GM12875 (cell line): ENCODE measurements around the gene SRPK1.

Experiments used
- H3K4me3 ChIP-seq: one replicate; pipeline ENCODE4 v1.5.1; 2011; ENCODE audit warnings: low read depth, low read length, control low read depth
- TF ChIP-seq, protein P1 (sequence below): IDR thresholded peaks from 2 replicates; pipeline ENCODE4 v1.5.1; 2011; ENCODE audit warnings: low read depth, mild to moderate bottlenecking, control low read depth, inconsistent platforms, low read length, moderate library complexity, borderline replicate concordance; ENCODE audit not compliant: insufficient read depth

SRPK1 gene

DNA sequence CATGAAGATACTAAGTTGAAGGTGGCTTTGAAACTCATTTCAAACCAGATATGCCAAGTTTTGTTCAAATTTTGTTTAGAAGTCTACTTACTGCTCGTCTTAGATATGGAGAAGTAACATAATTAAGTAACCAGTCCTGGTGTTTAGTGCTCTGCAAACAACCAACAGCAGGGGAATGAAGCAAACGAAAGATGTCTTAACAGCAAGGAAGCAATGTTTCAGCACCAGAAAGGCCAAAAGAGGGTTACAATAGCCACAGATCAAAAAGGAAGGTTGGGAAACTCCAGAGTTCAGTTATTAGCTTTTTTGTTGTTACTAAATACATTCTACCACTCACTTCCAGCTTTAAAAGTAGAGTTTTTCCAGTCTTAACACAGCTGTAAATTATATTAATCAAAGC, 70.7 kb downstream of the SRPK1 start:
- TF ChIP-seq, protein P1, sequence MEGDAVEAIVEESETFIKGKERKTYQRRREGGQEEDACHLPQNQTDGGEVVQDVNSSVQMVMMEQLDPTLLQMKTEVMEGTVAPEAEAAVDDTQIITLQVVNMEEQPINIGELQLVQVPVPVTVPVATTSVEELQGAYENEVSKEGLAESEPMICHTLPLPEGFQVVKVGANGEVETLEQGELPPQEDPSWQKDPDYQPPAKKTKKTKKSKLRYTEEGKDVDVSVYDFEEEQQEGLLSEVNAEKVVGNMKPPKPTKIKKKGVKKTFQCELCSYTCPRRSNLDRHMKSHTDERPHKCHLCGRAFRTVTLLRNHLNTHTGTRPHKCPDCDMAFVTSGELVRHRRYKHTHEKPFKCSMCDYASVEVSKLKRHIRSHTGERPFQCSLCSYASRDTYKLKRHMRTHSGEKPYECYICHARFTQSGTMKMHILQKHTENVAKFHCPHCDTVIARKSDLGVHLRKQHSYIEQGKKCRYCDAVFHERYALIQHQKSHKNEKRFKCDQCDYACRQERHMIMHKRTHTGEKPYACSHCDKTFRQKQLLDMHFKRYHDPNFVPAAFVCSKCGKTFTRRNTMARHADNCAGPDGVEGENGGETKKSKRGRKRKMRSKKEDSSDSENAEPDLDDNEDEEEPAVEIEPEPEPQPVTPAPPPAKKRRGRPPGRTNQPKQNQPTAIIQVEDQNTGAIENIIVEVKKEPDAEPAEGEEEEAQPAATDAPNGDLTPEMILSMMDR = no peak
- no peak overlapping the region for H3K4me3 ChIP-seq

DNA sequence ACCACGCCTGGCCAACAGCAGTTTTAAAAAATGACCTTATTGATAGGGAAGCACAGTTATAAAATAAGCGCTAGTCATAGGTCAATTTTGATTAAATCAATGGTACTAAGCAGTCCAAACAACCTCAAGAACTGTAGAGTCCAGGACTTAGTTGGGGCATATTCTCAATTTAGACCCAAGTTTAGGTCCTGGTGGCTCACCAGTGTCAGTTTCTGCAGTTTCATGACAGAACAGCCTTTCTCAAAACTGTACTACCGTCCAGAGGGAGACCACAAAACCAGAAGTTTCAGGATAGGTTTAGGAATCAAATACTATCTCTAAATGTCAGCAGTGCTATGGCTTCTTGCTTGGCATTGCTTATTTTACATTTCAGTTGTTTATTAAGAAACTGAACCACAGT, 76.6 kb downstream of the SRPK1 start:
- no peak overlapping the region for H3K4me3 ChIP-seq
- TF ChIP-seq, protein P1 = no peak

DNA sequence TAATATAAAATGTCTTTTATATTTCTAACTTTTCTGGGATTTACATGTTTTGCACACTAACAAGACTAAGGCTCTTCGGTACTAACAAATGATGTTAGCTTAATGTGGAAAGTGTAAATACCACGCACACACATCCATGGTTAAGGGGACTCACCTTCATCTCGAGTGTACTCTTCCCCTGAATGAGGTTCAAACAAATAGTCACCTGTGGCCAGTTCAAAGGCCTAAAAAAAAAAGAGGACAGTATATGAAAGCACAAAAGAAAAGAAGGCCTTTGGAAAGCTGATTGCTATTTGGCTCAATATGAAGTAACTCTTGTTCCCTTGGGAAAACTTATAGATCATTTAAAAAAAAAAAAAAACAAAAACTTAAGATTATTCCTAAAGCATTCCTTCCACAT, 78.5 kb downstream of the SRPK1 start:
- TF ChIP-seq, protein P1 = no peak
- no peak overlapping the region for H3K4me3 ChIP-seq

DNA sequence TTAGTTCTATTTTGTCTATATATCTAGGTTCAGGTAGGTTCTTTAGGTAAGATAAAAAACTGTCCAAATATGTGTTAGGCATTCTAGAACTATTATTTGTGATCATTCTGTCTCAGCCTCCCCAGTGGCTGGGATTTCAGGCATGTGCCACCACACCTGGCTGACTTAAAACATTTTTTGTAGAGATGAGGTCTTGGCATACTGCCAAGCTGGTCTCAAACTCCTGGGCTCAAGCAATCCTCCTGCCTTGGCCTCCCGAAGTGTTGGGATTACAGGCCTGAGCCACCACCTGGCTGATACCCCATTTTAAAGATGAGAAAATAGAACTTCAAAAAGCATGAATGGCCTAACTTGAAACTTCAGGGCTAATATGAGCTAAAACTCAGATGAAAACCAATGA, 81.9 kb downstream of the SRPK1 start:
- TF ChIP-seq, protein P1 = no peak
- H3K4me3 ChIP-seq = no peak overlapping the region

DNA sequence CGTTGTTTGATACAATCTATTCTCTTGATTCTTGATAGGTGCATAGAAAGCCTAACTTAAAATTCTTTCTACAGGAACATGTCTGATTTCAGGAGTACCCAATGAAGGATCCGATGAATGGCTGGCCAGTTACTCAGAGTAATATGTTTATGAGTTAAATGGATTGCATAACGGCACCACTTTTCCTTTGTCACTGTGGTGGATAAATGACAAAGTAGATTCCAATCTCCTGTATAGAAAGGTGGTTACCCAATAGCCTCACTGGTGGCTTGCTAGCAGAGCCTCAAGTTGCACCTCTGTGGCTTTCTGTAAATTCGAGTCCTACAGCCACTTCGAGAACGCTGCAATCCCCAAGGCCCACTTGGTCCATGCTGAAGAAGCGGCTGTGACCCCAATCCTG, 87.4 kb downstream of the SRPK1 start:
- TF ChIP-seq, protein P1 = no peak
- H3K4me3 ChIP-seq = no peak overlapping the region

DNA sequence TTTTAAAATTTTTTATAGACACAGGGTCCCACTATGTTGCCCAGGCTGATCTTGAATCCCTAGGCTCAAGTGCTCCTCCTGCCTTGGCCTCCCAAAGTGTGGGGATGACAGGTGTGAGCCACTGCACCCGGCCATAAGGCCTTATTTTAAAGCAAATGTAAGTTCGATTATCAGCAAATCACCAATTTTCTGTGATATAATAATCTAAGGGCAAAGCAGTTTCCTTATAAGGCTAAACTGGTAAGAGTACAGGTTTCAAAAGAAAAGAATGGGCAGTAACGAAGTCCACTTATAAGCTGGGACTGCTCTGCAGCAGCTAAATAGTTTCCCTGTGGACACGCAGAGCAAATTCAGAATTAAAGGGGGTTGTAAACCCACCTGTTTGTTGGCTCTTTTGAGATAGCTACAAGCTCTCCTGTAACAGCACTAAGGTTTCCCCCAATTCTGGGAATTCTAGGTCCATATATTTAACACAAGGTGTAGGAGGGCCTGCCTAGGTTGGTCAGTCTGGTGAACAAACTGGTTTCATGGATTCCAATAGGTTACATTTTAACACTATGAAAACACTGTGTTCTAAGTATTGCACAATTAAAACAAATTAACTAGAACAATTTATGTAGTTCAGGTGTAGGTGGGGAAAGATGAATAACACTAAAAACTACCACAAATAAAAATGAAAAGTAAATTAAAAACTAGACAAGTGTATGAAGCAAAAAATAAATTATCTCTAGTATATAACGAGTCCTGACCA, 89.5 kb downstream of the SRPK1 start:
- TF ChIP-seq, protein P1 = no peak
- H3K4me3 ChIP-seq = no peak overlapping the region

DNA sequence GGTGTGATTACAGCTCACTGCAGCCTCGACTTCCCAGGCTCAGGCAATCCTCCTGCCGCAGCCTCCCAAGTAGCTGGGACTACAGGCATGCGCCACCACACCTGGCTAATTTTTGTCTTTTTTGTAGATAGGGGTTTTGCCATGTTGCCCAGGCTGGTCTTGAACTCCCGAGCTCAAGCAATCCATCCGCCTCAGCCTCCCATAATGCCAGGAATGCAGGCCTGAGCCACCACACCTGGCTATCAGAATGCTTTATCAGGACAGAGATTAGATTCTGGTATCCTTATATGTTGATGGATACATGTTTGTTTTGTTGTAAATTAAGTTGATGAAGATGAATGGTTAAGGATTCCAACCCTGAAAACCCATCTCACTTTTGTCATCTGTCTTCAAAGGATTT, 91.6 kb downstream of the SRPK1 start:
- H3K4me3 ChIP-seq = no peak overlapping the region
- TF ChIP-seq, protein P1 = no peak
